SK-N-SH (cell line): ENCODE results near the gene SLC25A14. TPM values are rescaled to one million over a fixed set of nuclear protein-coding genes. Genes with fewer than 3 reads are reported as not detected.

ENCODE experiments used
- CTCF ChIA-PET: fragments of 300-600, 350-600 bp; formaldehyde crosslinking; extraction: SDS; loops from one replicate; lab custom pipeline; 2021; lab: Yijun Ruan, JAX
- POLR2A ChIA-PET: fragments of 350-600 bp; sonication (Branson Sonifier 250); formaldehyde crosslinking; extraction: SDS; loops from one replicate; lab custom pipeline; 2020; ENCODE audit warnings: antibody characterized with exemption, inconsistent platforms; lab: Yijun Ruan, JAX
- DNase-seq: peaks from one replicate; pipeline ENCODE4 v3.0.0; 2012
- H2AFZ ChIP-seq: fragments of 200-600 bp; sonication (generic); 2 replicates; pipeline ENCODE4 v1.8.1; 2016; ENCODE audit warnings: antibody characterized with exemption, mild to moderate bottlenecking, low read depth
- H3F3A ChIP-seq: fragments of 200-600 bp; sonication (generic); replicated peaks from 2 replicates; pipeline ENCODE3; 2016; ENCODE audit warnings: antibody characterized with exemption, mild to moderate bottlenecking; ENCODE audit not compliant: insufficient read depth
- H3K27ac ChIP-seq, 2 experiments: fragments of 200-500 bp in 1 of 2; fragments of 200-600 bp in 1 of 2; sonication (Bioruptor generic) in 1 of 2; sonication (generic), shearing (Covaris generic) in 1 of 2; 2 replicates each; pipeline versions ENCODE4 v1.5.1 to v1.6.1; 2014 to 2016; ENCODE audit warnings: low read depth in 2 of 2, inconsistent platforms in 1 of 2, low read length in 1 of 2, mild to moderate bottlenecking in 1 of 2, mixed read lengths in 1 of 2
- H3K27me3 ChIP-seq: fragments of 200-600 bp; sonication (generic), shearing (Covaris generic); 2 replicates; pipeline ENCODE4 v1.6.1; 2016; ENCODE audit warnings: mixed run types; ENCODE audit not compliant: insufficient read depth
- H3K36me3 ChIP-seq, 2 experiments: fragments of 200-500 bp in 1 of 2; fragments of 200-600 bp in 1 of 2; sonication (Bioruptor generic) in 1 of 2; sonication (generic) in 1 of 2; replicated peaks in 1 of 2; 2 replicates each; pipeline versions ENCODE3 to v1.5.1; 2014 to 2016; ENCODE audit warnings: low read length in 1 of 2, mild to moderate bottlenecking in 1 of 2; ENCODE audit not compliant: insufficient read depth in 2 of 2, control insufficient read depth in 1 of 2
- H3K4me1 ChIP-seq, 2 experiments: fragments of 200-500 bp in 1 of 2; fragments of 200-600 bp in 1 of 2; sonication (Bioruptor generic) in 1 of 2; sonication (generic), shearing (Covaris generic) in 1 of 2; 2 replicates each; pipeline versions ENCODE4 v1.5.1 to v1.6.1; 2014 to 2016; ENCODE audit warnings: low read depth in 1 of 2, low read length in 1 of 2, mixed run types in 1 of 2; ENCODE audit not compliant: insufficient read depth in 2 of 2, control insufficient read depth in 1 of 2
- H3K4me2 ChIP-seq: fragments of 200-600 bp; sonication (generic), shearing (Covaris generic); 2 replicates; pipeline ENCODE4 v1.6.1; 2017; ENCODE audit warnings: mixed run types
- H3K4me3 ChIP-seq, 2 experiments: fragments of 200-500 bp in 1 of 2; fragments of 200-600 bp in 1 of 2; sonication (Bioruptor generic) in 1 of 2; sonication (generic), shearing (Covaris generic) in 1 of 2; 2 replicates each; pipeline versions ENCODE4 v1.5.1 to v1.8.1; 2014 to 2016; ENCODE audit warnings: low read depth in 2 of 2, inconsistent platforms in 1 of 2, low read length in 1 of 2, mild to moderate bottlenecking in 1 of 2, mixed read lengths in 1 of 2, moderate library complexity in 1 of 2
- H3K79me2 ChIP-seq: fragments of 200-600 bp; sonication (generic); 2 replicates; pipeline ENCODE4 v1.8.1; 2017; ENCODE audit warnings: mild to moderate bottlenecking; ENCODE audit not compliant: insufficient read depth
- H3K9ac ChIP-seq: fragments of 200-600 bp; sonication (generic); 2 replicates; pipeline ENCODE4 v1.6.1; 2017; ENCODE audit warnings: mixed run types
- H3K9me2 ChIP-seq: fragments of 200-600 bp; sonication (generic); 2 replicates; pipeline ENCODE4 v1.6.1; 2017; ENCODE audit warnings: mixed run types
- H3K9me3 ChIP-seq: fragments of 200-600 bp; sonication (generic); 2 replicates; pipeline ENCODE4 v1.6.1; 2017; ENCODE audit warnings: mixed run types, mild to moderate bottlenecking, moderate library complexity
- H4K20me1 ChIP-seq: fragments of 200-600 bp; sonication (generic); 2 replicates; pipeline ENCODE4 v1.6.1; 2017; ENCODE audit warnings: mild to moderate bottlenecking, mixed run types; ENCODE audit not compliant: insufficient read depth
- FOXJ3 ChIP-seq: sonication (generic); formaldehyde crosslinking; IDR thresholded peaks from 2 replicates; pipeline ENCODE4 v1.5.1; 2020; ENCODE audit warnings: mild to moderate bottlenecking, missing genetic modification reagents
- JUND ChIP-seq: IDR thresholded peaks from 2 replicates; pipeline ENCODE4 v1.4.0; 2012
- TEAD4 ChIP-seq: IDR thresholded peaks from 2 replicates; pipeline ENCODE4 v1.4.0; 2012; ENCODE audit warnings: mild to moderate bottlenecking, borderline replicate concordance; ENCODE audit not compliant: insufficient read depth
- YY1 ChIP-seq: IDR thresholded peaks from 2 replicates; pipeline ENCODE4 v1.4.0; 2012; ENCODE audit warnings: low read depth, mild to moderate bottlenecking
- WGBS: methylation state at CpG from one replicate; pipeline ENCODE4 v1.1.6; 2017; ENCODE audit warnings: low lambda C conversion rate; 5-methylcytosine and 5-hydroxymethylcytosine counted together
- polyA plus RNA-seq, 3 experiments: library from polyadenylated mRNA; depleted of rRNA; stranded (reverse); fragments of >200 nt; gene quantifications; 2 replicates each; pipeline ENCODE4 v1.2.3, GENCODE V29; 2012
- TF ChIP-seq, protein P1 (sequence below): fragments of 150-350 bp; IDR thresholded peaks from 2 replicates; pipeline ENCODE4 v1.6.1; 2016; ENCODE audit warnings: mild to moderate bottlenecking, low read depth, low read length

SLC25A14 gene
- polyA plus RNA-seq, 1 of the 3 experiments (the other 2 are of a cell fraction) = 14.0 TPM

DNA sequence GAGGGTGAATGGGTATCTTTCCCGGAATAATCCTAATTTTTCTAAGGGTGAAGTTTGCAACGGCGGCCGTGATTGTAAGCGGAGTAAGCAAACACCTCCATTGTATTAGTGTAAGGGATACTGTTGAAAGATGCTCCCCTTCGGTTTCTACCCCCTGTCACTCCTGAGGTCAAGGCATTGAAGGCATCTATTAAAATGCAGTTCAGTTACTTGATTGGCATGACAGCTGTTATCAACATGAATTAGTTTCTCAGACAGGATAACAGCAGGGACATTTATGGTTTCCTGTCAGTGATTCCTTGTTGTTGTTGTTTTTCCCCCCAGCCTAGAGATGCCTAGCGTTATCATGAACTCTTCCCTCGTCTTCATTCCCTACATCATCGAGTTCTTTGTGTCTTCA lies 552 bp downstream of the SLC25A14 start:
- TF ChIP-seq, protein P1, sequence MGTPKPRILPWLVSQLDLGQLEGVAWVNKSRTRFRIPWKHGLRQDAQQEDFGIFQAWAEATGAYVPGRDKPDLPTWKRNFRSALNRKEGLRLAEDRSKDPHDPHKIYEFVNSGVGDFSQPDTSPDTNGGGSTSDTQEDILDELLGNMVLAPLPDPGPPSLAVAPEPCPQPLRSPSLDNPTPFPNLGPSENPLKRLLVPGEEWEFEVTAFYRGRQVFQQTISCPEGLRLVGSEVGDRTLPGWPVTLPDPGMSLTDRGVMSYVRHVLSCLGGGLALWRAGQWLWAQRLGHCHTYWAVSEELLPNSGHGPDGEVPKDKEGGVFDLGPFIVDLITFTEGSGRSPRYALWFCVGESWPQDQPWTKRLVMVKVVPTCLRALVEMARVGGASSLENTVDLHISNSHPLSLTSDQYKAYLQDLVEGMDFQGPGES = no peak
- TF ChIP-seq, all 33 proteins: peak for 0
- no peaks in the 10 kb centered on the region for H3K36me3 ChIP-seq
- H3F3A ChIP-seq = no peaks in the 10 kb centered on the region
- no peaks in the 10 kb centered on the region; the same call in 1 of the 2 replicates for H3K27me3 ChIP-seq
- POLR2A ChIA-PET = interaction anchor here (0.6 kb wide), 1 partner anchor 38 kb away, joined by 3 read pairs; no protein-coding TSS in a partner anchor
- 9% methylated on average over 9 of the region's 9 CpGs for WGBS
- peak overlapping the region; percentile 79 for H3K9ac ChIP-seq
- no peaks in the 10 kb centered on the region; a peak in 1 of 4 replicates for H3K4me1 ChIP-seq
- peak overlapping the region; percentile 30 to 53; a peak in 3 of 4 replicates for H3K27ac ChIP-seq
- no peak for DNase-seq
- H3K79me2 ChIP-seq = peaks cover 3% of the 10 kb centered on the region; the same call in 1 of the 2 replicates
- H3K4me3 ChIP-seq = peak overlapping the region; percentile 67 to 71
- CTCF ChIA-PET = interaction anchor here (1.8 to 2.0 kb wide), 2 partner anchors 9 to 577 kb away, joined by 5 to 6 read pairs; no protein-coding TSS in a partner anchor
- H2AFZ ChIP-seq = peak overlapping the region; percentile 97
- no peaks in the 10 kb centered on the region for H3K9me3 ChIP-seq
- no peaks in the 10 kb centered on the region for H4K20me1 ChIP-seq
- H3K4me2 ChIP-seq = peak overlapping the region; percentile 76
- no peaks in the 10 kb centered on the region for H3K9me2 ChIP-seq

DNA sequence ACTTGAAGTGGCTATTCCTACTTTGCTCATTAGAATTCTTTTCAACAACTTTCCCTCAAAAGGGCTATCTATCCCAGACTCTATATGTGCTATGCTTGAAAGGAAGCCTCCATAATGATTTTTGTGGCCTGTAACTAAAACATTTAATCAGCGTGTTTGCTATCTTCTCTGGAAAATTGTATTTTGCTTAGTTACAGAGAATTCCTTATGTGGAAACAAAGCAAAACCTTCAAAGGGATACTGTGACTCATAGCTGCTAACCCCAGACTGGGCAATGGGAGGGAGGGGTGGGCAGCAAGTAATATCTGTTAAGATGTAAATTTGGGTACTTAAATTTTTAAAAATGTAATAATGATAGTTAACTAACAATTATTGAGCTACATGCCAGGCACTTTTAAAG lies 3.7 kb downstream of the SLC25A14 start:
- Histone ChIP-seq H3K79me2 (peaks cover 3% of the 10 kb centered on the region; the same call in 1 of the 2 replicates), H3K27me3 (no peaks in the 10 kb centered on the region; the same call in 1 of the 2 replicates), H3K4me2 (0 out of 2 replicates have a peak overlapping the region, but pooled peaks have one; percentile 15), H2AFZ (no peak overlapping the region), H3F3A (peaks cover 5% of the 10 kb centered on the region), H3K27ac (peak overlapping the region in 1 of 2 experiments; percentile 29; a peak in 1 of 4 replicates), H4K20me1 (no peaks in the 10 kb centered on the region), H3K4me3 (no peak overlapping the region), H3K9me3 (no peaks in the 10 kb centered on the region), H3K9ac (no peak overlapping the region), H3K36me3 (peaks cover 0 to 6% of the 10 kb centered on the region in 2 experiments), H3K4me1 (no peaks in the 10 kb centered on the region; a peak in 1 of 4 replicates), H3K9me2 (no peaks in the 10 kb centered on the region)
- ChIA-PET POLR2A (no interaction called here), CTCF (no interaction called here)
- WGBS = 29% methylated on average over 1 of the region's 1 CpG
- TF ChIP-seq YY1 = no peak
- DNase-seq = no peak

DNA sequence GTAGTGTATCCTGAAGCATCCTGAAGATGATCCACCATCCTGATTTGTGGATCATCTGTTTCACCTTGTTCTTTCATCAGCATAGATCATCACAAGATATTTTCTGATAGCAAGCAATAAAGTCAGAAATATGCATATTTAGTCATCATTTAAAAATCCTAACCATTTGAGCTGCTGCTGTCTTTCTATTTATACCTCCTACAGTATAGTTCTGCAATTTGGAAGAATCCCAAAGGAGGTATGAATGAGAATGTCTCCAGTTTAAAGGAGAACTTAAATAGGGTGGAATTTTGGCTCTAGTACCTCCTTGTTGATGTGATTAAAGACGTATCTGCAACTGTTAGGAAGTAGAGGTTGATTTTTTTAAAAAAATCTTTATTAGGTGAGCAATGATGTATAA lies 7.6 kb downstream of the SLC25A14 start:
- Histone ChIP-seq H3K4me1 (no peaks in the 10 kb centered on the region), H3K9me2 (no peaks in the 10 kb centered on the region), H4K20me1 (no peaks in the 10 kb centered on the region), H3K27ac (peak overlapping the region in 1 of 2 experiments; percentile 32; a peak in 2 of 4 replicates), H3K79me2 (peaks cover 3% of the 10 kb centered on the region; the same call in 1 of the 2 replicates), H3K9me3 (no peaks in the 10 kb centered on the region), H3K9ac (no peak overlapping the region), H3K27me3 (no peaks in the 10 kb centered on the region), H2AFZ (no peak overlapping the region), H3F3A (peaks cover 5% of the 10 kb centered on the region), H3K4me3 (no peak overlapping the region), H3K36me3 (peaks cover 17 to 18% of the 10 kb centered on the region in 2 experiments), H3K4me2 (no peak overlapping the region)
- CTCF ChIA-PET = no interaction called here
- WGBS = 19% methylated on average over 1 of the region's 1 CpG
- POLR2A ChIA-PET = no interaction called here
- TF ChIP-seq JUND (0 out of 2 replicates have a peak, but pooled peaks have one; percentile 29), FOXJ3 (CRISPR knock-in tag) (no peak), TEAD4 (0 out of 2 replicates have a peak, but pooled peaks have one; percentile 38)
- DNase-seq = no peak
